WERI-Rb-1 (cell line): ENCODE data around the gene C4orf46.
"Not testable (repeated sequence)": the region's sequence is repeated elsewhere in the genome, so short reads cannot be mapped to it uniquely, and the experiment has no call there.

Experiments
- DNase-seq: peaks from one replicate; pipeline ENCODE4 v3.0.0-alpha.2; 2020
- H3K27ac ChIP-seq: fragments of 250-450 bp; sonication (Bioruptor Pico); 2 replicates; pipeline ENCODE4 v1.5.1; 2020; ENCODE audit warnings: mild to moderate bottlenecking, moderate library complexity
- H3K27me3 ChIP-seq: fragments of 250-450 bp; sonication (Bioruptor Pico); 2 replicates; pipeline ENCODE4 v1.5.1; 2021; ENCODE audit warnings: mild to moderate bottlenecking, low read depth, moderate library complexity; ENCODE audit not compliant: insufficient read depth, severe bottlenecking
- H3K36me3 ChIP-seq: fragments of 250-450 bp; sonication (Bioruptor Pico); 2 replicates; pipeline ENCODE4 v1.5.1; 2020; ENCODE audit warnings: mild to moderate bottlenecking, moderate library complexity
- H3K4me3 ChIP-seq: 2 replicates; pipeline ENCODE4 v1.5.1; 2011; ENCODE audit warnings: low read depth, mild to moderate bottlenecking, control low read depth, low read length
- H3K9me3 ChIP-seq: fragments of 250-450 bp; sonication (Bioruptor Pico); 2 replicates; pipeline ENCODE4 v1.5.1; 2021; ENCODE audit warnings: mild to moderate bottlenecking, moderate library complexity; ENCODE audit not compliant: severe bottlenecking
- TF ChIP-seq, protein P1 (sequence below): IDR thresholded peaks from 2 replicates; pipeline ENCODE4 v1.5.1; 2011; ENCODE audit warnings: low read depth, mild to moderate bottlenecking, control low read depth, inconsistent platforms, low read length

Gene C4orf46

DNA sequence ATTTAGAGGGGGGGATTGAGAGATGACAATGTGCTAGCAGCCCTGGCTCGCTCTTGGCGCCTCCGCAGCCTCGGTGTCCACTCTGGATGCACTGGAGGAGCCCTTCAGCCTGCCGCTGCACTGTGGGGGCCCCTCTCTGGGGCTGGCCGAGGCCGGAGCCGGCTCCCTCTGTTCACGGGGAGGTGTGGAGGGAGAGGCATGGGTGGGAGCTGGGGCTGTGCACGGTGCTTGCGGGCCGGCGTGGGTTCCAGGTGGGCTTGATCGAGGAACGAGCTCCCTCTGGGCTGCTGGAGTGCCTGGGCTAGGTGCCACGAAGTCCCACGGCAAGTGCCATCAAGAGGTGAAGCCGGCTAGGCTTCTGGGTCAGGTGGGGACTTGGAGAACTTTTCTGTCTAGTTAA, 6.9 kb downstream of the C4orf46 start:
- H3K27ac ChIP-seq: no peak overlapping the region
- peaks cover 43% of the 10 kb centered on the region for H3K36me3 ChIP-seq
- no peak for DNase-seq
- H3K27me3 ChIP-seq: no peaks in the 10 kb centered on the region
- TF ChIP-seq, protein P1, sequence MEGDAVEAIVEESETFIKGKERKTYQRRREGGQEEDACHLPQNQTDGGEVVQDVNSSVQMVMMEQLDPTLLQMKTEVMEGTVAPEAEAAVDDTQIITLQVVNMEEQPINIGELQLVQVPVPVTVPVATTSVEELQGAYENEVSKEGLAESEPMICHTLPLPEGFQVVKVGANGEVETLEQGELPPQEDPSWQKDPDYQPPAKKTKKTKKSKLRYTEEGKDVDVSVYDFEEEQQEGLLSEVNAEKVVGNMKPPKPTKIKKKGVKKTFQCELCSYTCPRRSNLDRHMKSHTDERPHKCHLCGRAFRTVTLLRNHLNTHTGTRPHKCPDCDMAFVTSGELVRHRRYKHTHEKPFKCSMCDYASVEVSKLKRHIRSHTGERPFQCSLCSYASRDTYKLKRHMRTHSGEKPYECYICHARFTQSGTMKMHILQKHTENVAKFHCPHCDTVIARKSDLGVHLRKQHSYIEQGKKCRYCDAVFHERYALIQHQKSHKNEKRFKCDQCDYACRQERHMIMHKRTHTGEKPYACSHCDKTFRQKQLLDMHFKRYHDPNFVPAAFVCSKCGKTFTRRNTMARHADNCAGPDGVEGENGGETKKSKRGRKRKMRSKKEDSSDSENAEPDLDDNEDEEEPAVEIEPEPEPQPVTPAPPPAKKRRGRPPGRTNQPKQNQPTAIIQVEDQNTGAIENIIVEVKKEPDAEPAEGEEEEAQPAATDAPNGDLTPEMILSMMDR: no peak
- H3K9me3 ChIP-seq: peaks cover 3% of the 10 kb centered on the region
- no peak overlapping the region for H3K4me3 ChIP-seq

DNA sequence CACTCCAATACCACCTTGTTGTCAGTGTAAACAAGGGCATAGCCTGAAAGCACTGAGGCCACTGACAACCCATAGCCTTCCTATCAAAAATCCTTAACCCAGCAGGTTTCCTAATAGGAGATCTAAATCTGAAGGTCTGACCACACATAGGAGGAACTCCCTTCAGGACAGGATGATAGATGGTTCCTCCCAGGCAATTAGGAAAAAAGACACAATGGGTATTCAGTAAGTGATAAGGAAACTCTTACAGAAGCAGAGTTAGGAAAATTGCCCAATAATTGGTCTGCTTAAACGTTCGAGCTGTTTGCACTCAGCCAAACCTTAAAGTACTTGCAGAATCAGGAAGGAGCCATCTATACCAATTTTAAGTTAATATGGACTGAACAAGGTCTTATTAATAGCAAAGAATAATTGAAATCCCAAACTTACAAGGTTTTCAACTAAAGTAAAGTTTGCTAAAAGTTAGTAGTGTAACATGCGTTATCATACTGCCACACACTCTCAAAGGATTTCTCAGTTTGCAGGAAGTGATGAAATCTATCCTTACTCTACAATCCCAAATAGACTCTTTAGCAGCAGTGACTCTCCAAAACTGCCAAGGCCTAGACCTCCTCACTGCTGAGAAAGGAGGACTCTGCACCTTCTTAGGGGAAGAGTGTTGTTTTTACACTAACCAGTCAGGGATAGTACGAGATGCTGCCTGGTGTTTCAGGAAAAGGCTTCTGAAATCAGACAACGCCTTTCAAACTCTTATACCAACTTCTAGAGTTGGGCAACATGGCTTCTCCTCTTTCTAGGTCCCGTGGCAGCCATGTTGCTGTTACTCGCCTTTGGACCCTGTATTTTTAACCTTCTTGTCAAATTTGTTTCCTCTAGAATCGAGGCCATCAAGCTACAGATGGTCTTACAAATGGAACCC, 7.7 kb downstream of the C4orf46 start:
- not testable (repeated sequence) for H3K4me3 ChIP-seq, H3K27ac ChIP-seq, H3K9me3 ChIP-seq, H3K27me3 ChIP-seq, DNase-seq
- peaks cover 41% of the 10 kb centered on the region for H3K36me3 ChIP-seq

DNA sequence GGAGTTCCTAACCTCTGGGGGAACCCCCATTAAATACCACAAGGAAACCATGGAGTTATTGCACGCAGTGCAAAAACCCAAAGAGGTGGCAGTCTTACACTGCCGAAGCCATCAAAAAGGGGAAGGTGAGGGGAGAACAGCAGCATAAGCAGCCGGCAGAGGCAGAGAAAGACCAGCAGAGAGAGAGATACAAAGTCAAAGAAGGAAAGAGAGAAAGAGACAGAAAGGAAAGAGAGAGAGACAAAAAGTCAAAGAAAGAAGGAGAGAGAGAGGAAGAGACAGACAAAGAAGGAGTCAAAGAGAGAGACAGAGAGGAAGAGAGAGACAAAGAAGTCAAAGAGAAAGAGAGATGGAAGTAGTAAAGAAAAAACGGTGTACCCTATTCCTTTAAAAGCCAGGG, 8.4 kb downstream of the C4orf46 start:
- not testable (repeated sequence) for DNase-seq, H3K27ac ChIP-seq, H3K27me3 ChIP-seq, H3K9me3 ChIP-seq, H3K4me3 ChIP-seq
- peaks cover 35% of the 10 kb centered on the region for H3K36me3 ChIP-seq

DNA sequence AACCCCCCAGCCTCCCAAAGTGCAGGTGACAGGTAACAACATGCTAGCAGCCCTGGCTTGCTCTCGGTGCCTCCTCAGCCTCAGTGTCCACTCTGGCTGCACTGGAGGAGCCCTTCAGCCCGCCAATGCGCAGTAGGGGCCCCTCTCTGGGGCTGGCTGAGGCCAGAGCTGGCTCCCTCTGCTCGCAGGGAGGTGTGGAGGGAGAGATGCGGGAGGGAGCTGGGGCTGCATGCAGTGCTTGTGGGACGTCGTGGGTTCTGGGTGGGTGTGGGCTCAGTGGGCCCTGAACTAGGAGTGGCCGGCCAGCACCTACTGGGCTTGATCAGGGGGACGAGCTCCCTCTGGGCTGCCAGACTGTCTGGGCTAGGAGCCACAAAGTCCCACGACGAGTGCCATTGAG, 14.4 kb downstream of the C4orf46 start:
- Histone ChIP-seq H3K27ac (no peak overlapping the region), H3K4me3 (no peak overlapping the region), H3K9me3 (no peaks in the 10 kb centered on the region), H3K27me3 (no peaks in the 10 kb centered on the region), H3K36me3 (no peaks in the 10 kb centered on the region)
- no peak for DNase-seq
- TF ChIP-seq, protein P1: no peak

DNA sequence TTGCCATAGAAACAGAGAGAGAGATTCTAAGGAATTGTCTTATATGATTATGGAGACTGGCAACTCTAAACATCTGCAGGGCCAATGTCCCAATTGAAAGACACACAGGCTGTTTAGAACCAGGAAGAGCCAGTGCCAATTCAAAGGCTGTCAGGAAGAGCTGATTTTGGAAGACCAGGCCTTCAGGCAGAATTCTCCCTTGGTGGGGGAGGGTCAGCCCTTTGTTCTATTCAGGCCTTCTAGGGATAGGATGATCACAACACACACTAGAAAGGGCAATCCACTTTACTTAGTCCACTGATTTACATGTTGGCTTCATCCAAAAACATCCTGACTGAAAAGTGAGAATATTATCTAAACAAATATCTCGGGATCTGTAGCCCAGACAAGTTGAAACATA, 15.2 kb downstream of the C4orf46 start:
- H3K9me3 ChIP-seq: no peaks in the 10 kb centered on the region
- H3K36me3 ChIP-seq: no peaks in the 10 kb centered on the region
- no peaks in the 10 kb centered on the region for H3K27me3 ChIP-seq
- no peak overlapping the region for H3K4me3 ChIP-seq
- DNase-seq: no peak
- H3K27ac ChIP-seq: no peak overlapping the region
- TF ChIP-seq, protein P1: no peak

DNA sequence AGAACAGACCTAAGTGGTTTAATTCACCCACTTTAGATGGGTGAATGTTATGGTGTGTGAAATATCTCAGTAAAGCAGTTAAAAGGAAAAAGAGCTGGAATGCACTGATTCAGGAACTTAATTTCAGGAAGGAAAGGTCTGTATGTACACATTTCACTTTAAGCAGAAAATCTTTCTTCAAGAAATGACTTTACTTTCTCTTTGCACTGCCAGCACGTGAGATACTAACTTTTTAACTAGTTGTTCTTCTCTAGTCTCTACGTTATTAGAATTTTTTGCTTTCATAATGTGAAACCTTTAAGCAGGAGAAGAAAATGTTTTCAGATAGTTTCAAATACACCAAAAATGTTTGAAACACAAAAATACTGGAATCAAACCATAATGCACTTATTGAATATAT, 18.8 kb downstream of the C4orf46 start:
- TF ChIP-seq, protein P1: no peak
- H3K9me3 ChIP-seq: no peaks in the 10 kb centered on the region
- no peak overlapping the region for H3K4me3 ChIP-seq
- no peak overlapping the region for H3K27ac ChIP-seq
- no peaks in the 10 kb centered on the region for H3K27me3 ChIP-seq
- DNase-seq: no peak
- no peaks in the 10 kb centered on the region for H3K36me3 ChIP-seq
